Measurements from ENCODE around the gene PROZ.

PROZ gene

GRCh38 chr13:113129480-113129879 is 29.0 kb upstream of the PROZ start:
- DNase-seq (ENCODE audit: extremely low read depth, low read depth), result no peak
- TF ChIP-seq, protein P1, sequence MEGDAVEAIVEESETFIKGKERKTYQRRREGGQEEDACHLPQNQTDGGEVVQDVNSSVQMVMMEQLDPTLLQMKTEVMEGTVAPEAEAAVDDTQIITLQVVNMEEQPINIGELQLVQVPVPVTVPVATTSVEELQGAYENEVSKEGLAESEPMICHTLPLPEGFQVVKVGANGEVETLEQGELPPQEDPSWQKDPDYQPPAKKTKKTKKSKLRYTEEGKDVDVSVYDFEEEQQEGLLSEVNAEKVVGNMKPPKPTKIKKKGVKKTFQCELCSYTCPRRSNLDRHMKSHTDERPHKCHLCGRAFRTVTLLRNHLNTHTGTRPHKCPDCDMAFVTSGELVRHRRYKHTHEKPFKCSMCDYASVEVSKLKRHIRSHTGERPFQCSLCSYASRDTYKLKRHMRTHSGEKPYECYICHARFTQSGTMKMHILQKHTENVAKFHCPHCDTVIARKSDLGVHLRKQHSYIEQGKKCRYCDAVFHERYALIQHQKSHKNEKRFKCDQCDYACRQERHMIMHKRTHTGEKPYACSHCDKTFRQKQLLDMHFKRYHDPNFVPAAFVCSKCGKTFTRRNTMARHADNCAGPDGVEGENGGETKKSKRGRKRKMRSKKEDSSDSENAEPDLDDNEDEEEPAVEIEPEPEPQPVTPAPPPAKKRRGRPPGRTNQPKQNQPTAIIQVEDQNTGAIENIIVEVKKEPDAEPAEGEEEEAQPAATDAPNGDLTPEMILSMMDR (IDR thresholded peaks at IDR 0.05; ENCODE audit: low read depth, low read length), result no peak

DNA sequence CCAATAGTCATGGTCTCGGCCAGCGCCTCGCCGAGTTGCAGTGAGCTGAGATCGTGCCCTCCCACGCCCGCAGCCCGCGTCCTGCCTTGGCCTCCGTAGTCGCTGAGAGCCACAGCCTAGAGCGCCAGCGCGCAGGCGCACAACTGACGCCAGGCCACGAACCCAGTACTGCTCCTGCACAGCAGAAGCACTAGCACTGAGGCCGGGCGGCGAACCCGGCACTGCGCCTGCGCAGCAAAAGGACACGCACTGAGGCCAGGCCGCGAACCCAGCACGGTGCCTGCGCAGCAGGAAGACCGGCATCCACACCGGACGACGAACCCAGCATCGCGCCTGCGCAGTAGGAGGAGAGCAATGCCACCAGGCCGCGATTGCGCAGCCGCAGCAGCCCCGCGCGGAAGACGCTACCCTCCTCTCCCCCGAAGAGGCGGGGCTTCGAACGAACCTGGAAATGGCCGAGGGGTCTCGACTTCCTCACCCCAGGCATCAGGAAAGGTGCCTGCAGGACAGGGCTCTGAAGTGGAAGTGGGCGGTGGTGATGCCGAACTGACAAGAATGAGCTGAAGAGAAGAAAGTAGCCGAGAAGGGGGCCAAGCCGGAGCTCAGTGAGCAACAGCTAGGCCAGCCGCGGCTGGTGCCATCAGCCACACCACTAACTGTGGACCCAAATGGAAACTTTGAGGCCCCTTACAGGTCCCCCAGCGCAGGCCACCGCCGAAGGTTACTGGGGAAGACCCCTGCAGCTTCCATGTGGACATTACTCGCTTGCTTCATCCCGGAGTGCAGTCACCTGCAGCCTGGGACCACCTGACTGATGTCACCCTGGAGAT is 28.3 kb upstream of the PROZ start:
- DNase-seq (ENCODE audit: extremely low read depth, low read depth), result no peak
- TF ChIP-seq, protein P1 (IDR thresholded peaks at IDR 0.05; ENCODE audit: low read depth, low read length), result no peak

GRCh38 chr13:113135281-113135760 is 23.1 kb upstream of the PROZ start:
- TF ChIP-seq, protein P1 (IDR thresholded peaks at IDR 0.05; ENCODE audit: low read depth, low read length), result no peak
- DNase-seq (ENCODE audit: extremely low read depth, low read depth), result no peak

DNA sequence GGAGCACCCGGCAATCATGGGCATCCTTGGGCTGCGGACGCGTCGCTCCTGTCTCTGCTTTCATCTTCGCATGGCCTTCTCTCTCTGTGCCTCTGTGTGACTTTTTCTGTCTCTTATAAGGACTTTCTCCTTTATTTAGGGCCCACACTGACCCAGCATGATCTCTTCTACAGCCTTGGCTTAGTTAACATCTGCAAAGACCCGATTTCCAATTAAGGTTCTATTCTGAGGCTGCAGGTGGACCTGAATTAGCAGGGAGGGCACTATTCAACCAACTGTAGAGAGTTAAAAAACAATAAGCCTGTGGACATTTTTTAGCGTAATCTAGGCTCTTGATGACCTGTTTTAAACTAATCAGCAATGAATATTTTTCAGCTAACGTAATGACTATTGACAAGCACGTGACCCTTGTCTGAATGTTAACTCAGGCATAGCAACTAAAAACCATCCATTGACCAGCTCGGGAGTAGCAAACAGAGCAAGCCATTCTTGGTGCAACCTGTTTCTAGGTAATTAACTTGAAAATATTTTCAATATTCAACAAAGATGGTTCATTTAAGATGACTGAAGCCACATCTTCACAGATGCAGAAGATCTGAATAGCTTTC is 20.7 kb upstream of the PROZ start:
- TF ChIP-seq, protein P1 (IDR thresholded peaks at IDR 0.05; ENCODE audit: low read depth, low read length), result no peak
- DNase-seq (ENCODE audit: extremely low read depth, low read depth), result no peak

GRCh38 chr13:113138792-113139551 is 19.5 kb upstream of the PROZ start:
- no peak for DNase-seq (ENCODE audit: extremely low read depth, low read depth)

DNA sequence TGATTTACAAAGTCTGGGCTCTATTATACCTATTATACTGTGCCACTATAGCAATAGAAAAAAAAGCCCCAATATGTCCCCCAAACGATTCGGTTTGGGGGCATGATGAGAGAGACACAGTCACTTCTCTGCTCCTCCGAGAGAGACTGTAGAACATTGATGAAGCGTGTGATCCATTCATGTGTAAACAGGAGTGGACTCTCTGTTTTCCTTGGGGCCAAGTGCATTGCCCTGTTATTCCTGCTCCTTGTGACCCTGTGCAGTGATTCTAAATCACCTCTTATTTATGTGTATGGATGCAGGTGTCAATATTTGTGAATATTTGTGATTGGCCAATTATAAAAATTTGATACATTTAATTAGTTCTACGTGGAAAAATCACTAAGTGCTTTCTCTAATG is 18.9 kb upstream of the PROZ start:
- TF ChIP-seq, protein P1 (IDR thresholded peaks at IDR 0.05; ENCODE audit: low read depth, low read length), result no peak
- no peak for DNase-seq (ENCODE audit: extremely low read depth, low read depth)

More at GRCh38 chr13:113138792-113139551, 19.5 kb upstream of the PROZ start:
- TF ChIP-seq, protein P1 (IDR thresholded peaks at IDR 0.05; ENCODE audit: low read depth, low read length), result no peak
